CD4-positive, alpha-beta T cell (primary cell): ENCODE results near the gene FAM131B. TPM values are rescaled to one million over a fixed set of nuclear protein-coding genes. Genes with fewer than 3 reads are reported as not detected.

Source experiments
- ATAC-seq: fragments of 200-7000 bp; cut with Tn5 transposase; one replicate; pipeline ENCODE4 v1.10.0; 2022; ENCODE audit warnings: mild to moderate bottlenecking; ENCODE audit not compliant: poor library complexity
- CTCF ChIA-PET: fragments of 350-600 bp; sonication (Branson Sonifier 250); formaldehyde crosslinking; loops from one replicate; lab custom pipeline; 2021; ENCODE audit warnings: antibody characterized with exemption, inconsistent platforms; lab: Charles Lee
- POLR2A ChIA-PET: fragments of 350-600 bp; sonication (Branson Sonifier 250); formaldehyde crosslinking; loops from one replicate; lab custom pipeline; 2021; ENCODE audit warnings: antibody characterized with exemption, inconsistent platforms; lab: Charles Lee
- DNase-seq, 14 experiments: peaks; one replicate each; pipeline ENCODE4 v3.0.0-alpha.2; 2013 to 2020; ENCODE audit warnings: mixed read lengths in 2 of 14
- H3K27ac ChIP-seq, 2 donors: one replicate each; pipeline versions ENCODE4 v1.5.1 to v1.7.0; 2013; ENCODE audit warnings: low read length in 2 of 2, low read depth in 1 of 2, mild to moderate bottlenecking in 1 of 2
- H3K27me3 ChIP-seq, 2 experiments: 1 replicate in 1 of 2; 2 replicates in 1 of 2; pipeline versions ENCODE4 v1.6.1 to v1.7.0; 2013; ENCODE audit warnings: low read length in 2 of 2, control low read depth in 1 of 2, mild to moderate bottlenecking in 1 of 2, moderate library complexity in 1 of 2; ENCODE audit not compliant: insufficient read depth in 2 of 2, control insufficient read depth in 1 of 2
- H3K36me3 ChIP-seq: one replicate; pipeline ENCODE4 v1.6.1; 2013; ENCODE audit warnings: low read length, control low read depth; ENCODE audit not compliant: insufficient read depth
- H3K4me1 ChIP-seq: one replicate; pipeline ENCODE4 v1.6.1; 2013; ENCODE audit warnings: low read length, control low read depth; ENCODE audit not compliant: insufficient read depth
- H3K4me3 ChIP-seq: one replicate; pipeline ENCODE4 v1.5.1; 2013; ENCODE audit warnings: mild to moderate bottlenecking, low read length, moderate library complexity
- H3K9me3 ChIP-seq, 2 experiments: 1 replicate in 1 of 2; 2 replicates in 1 of 2; pipeline versions ENCODE4 v1.6.1 to v1.7.0; 2013; ENCODE audit warnings: low read length in 2 of 2, mild to moderate bottlenecking in 2 of 2, control low read depth in 1 of 2, moderate library complexity in 1 of 2; ENCODE audit not compliant: control insufficient read depth in 1 of 2, insufficient read depth in 1 of 2
- H3K27ac Mint-ChIP-seq: one replicate; pipeline ENCODE4 v1.8.0; 2020; ENCODE audit warnings: mixed read lengths
- H3K27me3 Mint-ChIP-seq: one replicate; pipeline ENCODE4 v1.8.0; 2021; ENCODE audit warnings: mixed read lengths
- H3K36me3 Mint-ChIP-seq: one replicate; pipeline ENCODE4 v1.8.0; 2021; ENCODE audit warnings: low read depth, mixed read lengths
- H3K4me1 Mint-ChIP-seq: one replicate; pipeline ENCODE4 v1.8.0; 2021; ENCODE audit warnings: low read depth, mixed read lengths
- H3K4me3 Mint-ChIP-seq: one replicate; pipeline ENCODE4 v1.8.0; 2020; ENCODE audit warnings: mild to moderate bottlenecking, mixed read lengths
- H3K9me3 Mint-ChIP-seq: one replicate; pipeline ENCODE4 v1.8.0; 2020; ENCODE audit warnings: mixed read lengths
- CTCF ChIP-seq: fragments of 200-600 bp; IDR thresholded peaks from one replicate; pipeline ENCODE4 v1.8.0; 2022; ENCODE audit warnings: antibody characterized with exemption, mild to moderate bottlenecking
- intact Hi-C, 2 experiments: fragments of 100-400 bp; cut with DNase I in 1 of 2; cut with micrococcal nuclease in 1 of 2; formaldehyde crosslinking; loops; one replicate each; pipeline versions ENCODE4 v1.15.1 to v1.9.0; 2023 to 2025; cut with DNase I, micrococcal nuclease
- total RNA-seq, 174 experiments: library from RNA in 2 of 174; stranded (reverse) in 2 of 174; gene quantifications; one replicate each; pipeline ENCODE4 v1.2.3 and lab custom pipeline; 2021 to 2026

Gene FAM131B
- total RNA-seq, 2 experiments from 2014 or later: 0.14 TPM; not detected in 1

GRCh38 chr7:143343596-143343995 lies 18.9 kb downstream of the FAM131B start:
- Histone ChIP-seq H3K27me3 (peaks cover 4 to 7% of the 10 kb centered on the region in 2 experiments), H3K4me3 (no peak overlapping the region), H3K4me1 (peaks cover 9% of the 10 kb centered on the region), H3K36me3 (no peaks in the 10 kb centered on the region), H3K9me3 (no peaks in the 10 kb centered on the region), H3K27ac (no peak overlapping the region)
- DNase-seq: no peak
- no peaks in the 10 kb centered on the region for H3K36me3 Mint-ChIP-seq
- TF ChIP-seq CTCF: no peak
- no peak overlapping the region for H3K4me3 Mint-ChIP-seq
- intact Hi-C loops: no loop called here
- POLR2A ChIA-PET: interaction anchor here (0.8 kb wide), 1 partner anchor 36 kb away, joined by 3 read pairs; no protein-coding TSS in a partner anchor
- H3K9me3 Mint-ChIP-seq: no peaks in the 10 kb centered on the region
- H3K4me1 Mint-ChIP-seq: peaks cover 9% of the 10 kb centered on the region
- CTCF ChIA-PET: interaction anchor here (1.0 kb wide), 1 partner anchor 37 kb away, joined by 5 read pairs; no protein-coding TSS in a partner anchor
- H3K27me3 Mint-ChIP-seq: peaks cover 32% of the 10 kb centered on the region
- no peak overlapping the region for H3K27ac Mint-ChIP-seq
- ATAC-seq: no peak

GRCh38 chr7:143341842-143342241 lies 20.7 kb downstream of the FAM131B start:
- Mint-ChIP-seq H3K9me3 (no peaks in the 10 kb centered on the region), H3K27ac (no peak overlapping the region), H3K4me3 (no peak overlapping the region), H3K36me3 (no peaks in the 10 kb centered on the region), H3K27me3 (peaks cover 38% of the 10 kb centered on the region), H3K4me1 (peaks cover 9% of the 10 kb centered on the region)
- no peak for TF ChIP-seq CTCF
- peaks cover 9% of the 10 kb centered on the region for H3K4me1 ChIP-seq
- ChIA-PET CTCF (no interaction called here), POLR2A (no interaction called here)
- no peaks in the 10 kb centered on the region for H3K36me3 ChIP-seq
- no peak overlapping the region for H3K27ac ChIP-seq
- DNase-seq (no peak), ATAC-seq (no peak)
- no peak overlapping the region for H3K4me3 ChIP-seq
- H3K9me3 ChIP-seq: no peaks in the 10 kb centered on the region
- intact Hi-C loops: no loop called here
- H3K27me3 ChIP-seq: peaks cover 4 to 7% of the 10 kb centered on the region in 2 experiments

GRCh38 chr7:143337216-143337615 lies 25.3 kb downstream of the FAM131B start:
- no peak overlapping the region for H3K27ac Mint-ChIP-seq
- H3K4me1 Mint-ChIP-seq: no peaks in the 10 kb centered on the region
- peaks cover 31% of the 10 kb centered on the region for H3K27me3 Mint-ChIP-seq
- no peak for TF ChIP-seq CTCF
- Histone ChIP-seq H3K4me3 (no peak overlapping the region), H3K9me3 (no peaks in the 10 kb centered on the region), H3K36me3 (no peaks in the 10 kb centered on the region), H3K4me1 (no peaks in the 10 kb centered on the region), H3K27me3 (peaks cover 0 to 7% of the 10 kb centered on the region in 2 experiments), H3K27ac (no peak overlapping the region)
- DNase-seq (no peak), ATAC-seq (no peak)
- ChIA-PET POLR2A (interaction anchor here (0.6 kb wide), 1 partner anchor 157 kb away, joined by 3 read pairs; no protein-coding TSS in a partner anchor), CTCF (interaction anchor here (1.2 to 1.7 kb wide), 4 partner anchors 8 to 97 kb away, joined by 3 to 5 read pairs (median 5); no protein-coding TSS in a partner anchor)
- intact Hi-C loops: no loop called here
- H3K4me3 Mint-ChIP-seq: no peak overlapping the region
- no peaks in the 10 kb centered on the region for H3K9me3 Mint-ChIP-seq
- H3K36me3 Mint-ChIP-seq: no peaks in the 10 kb centered on the region
